Upper lobe of left lung (tissue), 6 donors: ENCODE data around the gene TXNDC17. TPM values are rescaled to one million over a fixed set of nuclear protein-coding genes. Genes with fewer than 3 reads are reported as not detected.

Experiments used
- ATAC-seq, 2 donors: fragments of 200-7000 bp; cut with Tn5 transposase; one replicate each; pipeline ENCODE4 v1.9.1; 2022; ENCODE audit warnings: mild to moderate bottlenecking in 2 of 2, moderate library complexity in 2 of 2; ENCODE audit not compliant: low FRiP score in 2 of 2
- DNase-seq, 2 donors: peaks; one replicate each; pipeline ENCODE4 v3.0.0-alpha.2; 2019 to 2020
- H3K27ac ChIP-seq, 4 donors: fragments of 200-600 bp; sonication (generic); one replicate each; pipeline ENCODE4 v1.5.1; 2016 to 2019
- H3K27me3 ChIP-seq, 4 donors: fragments of 200-600 bp; sonication (generic); one replicate each; pipeline ENCODE4 v1.5.1; 2017 to 2019
- H3K36me3 ChIP-seq, 4 donors: fragments of 200-600 bp; sonication (generic); one replicate each; pipeline ENCODE4 v1.5.1; 2016 to 2019
- H3K4me1 ChIP-seq, 4 donors: fragments of 200-600 bp; sonication (generic); one replicate each; pipeline ENCODE4 v1.5.1; 2018 to 2019
- H3K4me3 ChIP-seq, 4 donors: fragments of 200-600 bp; sonication (generic); one replicate each; pipeline ENCODE4 v1.5.1; 2017 to 2019; ENCODE audit warnings: mild to moderate bottlenecking in 2 of 4, moderate library complexity in 1 of 4
- H3K9me3 ChIP-seq, 4 donors: fragments of 200-600 bp; sonication (generic); one replicate each; pipeline ENCODE4 v1.5.1; 2018 to 2019
- CTCF ChIP-seq, 6 experiments: fragments of 450-650 bp in 4 of 6; fragments of 200-600 bp in 2 of 6; sonication (generic) in 2 of 6; IDR thresholded peaks; one replicate each; pipeline ENCODE4 v1.5.1; 2016 to 2019; ENCODE audit warnings: antibody characterized with exemption in 6 of 6
- EP300 ChIP-seq, 4 donors: sonication (generic); formaldehyde crosslinking; IDR thresholded peaks; one replicate each; pipeline ENCODE4 v1.5.1; 2017; ENCODE audit warnings: antibody characterized with exemption in 4 of 4, control low read depth in 2 of 4
- POLR2A ChIP-seq, 4 donors: fragments of 450-650 bp; IDR thresholded peaks; one replicate each; pipeline ENCODE4 v1.5.1; 2016 to 2017; ENCODE audit warnings: antibody characterized with exemption in 4 of 4, mild to moderate bottlenecking in 2 of 4
- POLR2AphosphoS5 ChIP-seq, 2 donors: sonication (generic); formaldehyde crosslinking; IDR thresholded peaks; one replicate each; pipeline ENCODE4 v1.5.1; 2017; ENCODE audit warnings: antibody characterized with exemption in 2 of 2
- WGBS, 2 donors: methylation state at CpG; one replicate each; pipeline ENCODE4 v1.1.5; 2017 to 2018; 5-methylcytosine and 5-hydroxymethylcytosine counted together
- total RNA-seq, 6 donors: library from RNA; depleted of rRNA in 4 of 6; stranded (reverse); fragments of >200 nt in 4 of 6; gene quantifications; one replicate each; pipeline versions ENCODE4 v1.1.0 to v1.2.1, GENCODE V29; 2016 to 2021
- donor health status: DM: no; HTN: no; CAD: no; lungs with moderate emphysema.
- donor health status: DM: no; HTN: yes; CAD: no; lungs with severe emphysema.

The TXNDC17 gene
- total RNA-seq, 6 donors from 2014 or later, result 36.7 to 176 (median 67.0) TPM

GRCh38 chr17:6666557-6666956 is 25.7 kb downstream of the TXNDC17 start:
- H3K9me3 ChIP-seq, result no peaks in the 10 kb centered on the region
- no peak for DNase-seq
- no peaks in the 10 kb centered on the region for H3K27me3 ChIP-seq
- 93 to 96% methylated on average over 6 of the region's 6 CpGs for WGBS, 2 donors
- H3K4me3 ChIP-seq, result no peak overlapping the region
- H3K36me3 ChIP-seq, result no peaks in the 10 kb centered on the region
- TF ChIP-seq EP300 (IDR thresholded peaks at IDR 0.05) (no peak), CTCF (IDR thresholded peaks at IDR 0.05) (no peak), POLR2A (IDR thresholded peaks at IDR 0.05) (no peak)
- ATAC-seq, result no peak
- no peaks in the 10 kb centered on the region for H3K4me1 ChIP-seq
- no peak overlapping the region for H3K27ac ChIP-seq

GRCh38 chr17:6667516-6667915 is 26.7 kb downstream of the TXNDC17 start:
- WGBS, 2 donors, result 49 to 60% methylated on average over 6 of the region's 6 CpGs
- Histone ChIP-seq H3K27me3 (no peaks in the 10 kb centered on the region), H3K27ac (no peak overlapping the region), H3K4me3 (no peak overlapping the region), H3K9me3 (no peaks in the 10 kb centered on the region), H3K4me1 (no peaks in the 10 kb centered on the region), H3K36me3 (no peaks in the 10 kb centered on the region)
- no peak for TF ChIP-seq EP300 (IDR thresholded peaks at IDR 0.05)
- no peak for TF ChIP-seq CTCF (IDR thresholded peaks at IDR 0.05)
- no peak for TF ChIP-seq POLR2A (IDR thresholded peaks at IDR 0.05)
- DNase-seq, result no peak
- ATAC-seq, result no peak

GRCh38 chr17:6668219-6668618 is 27.4 kb downstream of the TXNDC17 start:
- DNase-seq, result peak in 1 of 2 donors; percentile 42

GRCh38 chr17:6668727-6669425 is 28.0 kb downstream of the TXNDC17 start:
- H3K4me1 ChIP-seq, result no peaks in the 10 kb centered on the region
- no peaks in the 10 kb centered on the region for H3K27me3 ChIP-seq
- TF ChIP-seq EP300 (IDR thresholded peaks at IDR 0.05), result no peak
- no peak for TF ChIP-seq POLR2A (IDR thresholded peaks at IDR 0.05)
- TF ChIP-seq POLR2AphosphoS5 (IDR thresholded peaks at IDR 0.05), result no peak
- TF ChIP-seq CTCF (IDR thresholded peaks at IDR 0.05), result no peak
- no peaks in the 10 kb centered on the region for H3K9me3 ChIP-seq
- WGBS, 2 donors, result 74 to 79% methylated on average over 14 of the region's 14 CpGs
- H3K4me3 ChIP-seq, result no peak overlapping the region
- DNase-seq (no peak), ATAC-seq (no peak)
- no peaks in the 10 kb centered on the region for H3K36me3 ChIP-seq
- H3K27ac ChIP-seq, result no peak overlapping the region

More at GRCh38 chr17:6668219-6668618, 27.4 kb downstream of the TXNDC17 start:
- no peaks in the 10 kb centered on the region for H3K4me1 ChIP-seq
- ATAC-seq, result no peak
- no peaks in the 10 kb centered on the region for H3K9me3 ChIP-seq
- no peak overlapping the region for H3K4me3 ChIP-seq
- no peaks in the 10 kb centered on the region for H3K27me3 ChIP-seq
- no peaks in the 10 kb centered on the region for H3K36me3 ChIP-seq
- no peak overlapping the region for H3K27ac ChIP-seq
- WGBS, 2 donors, result 75 to 90% methylated on average over 17 of the region's 17 CpGs
- TF ChIP-seq EP300 (IDR thresholded peaks at IDR 0.05), result no peak
- no peak for TF ChIP-seq POLR2A (IDR thresholded peaks at IDR 0.05)
- TF ChIP-seq CTCF (IDR thresholded peaks at IDR 0.05), result no peak
- TF ChIP-seq POLR2AphosphoS5 (IDR thresholded peaks at IDR 0.05), result no peak
